ENCODE results near the gene ZAP70. TPM values are rescaled to one million over a fixed set of nuclear protein-coding genes. Genes with fewer than 3 reads are reported as not detected.

ZAP70 gene
- total and polyA plus RNA-seq, 8 donors: 1.1 to 78.2 (median 4.1) TPM

- intact Hi-C loops (cut with DNase I; ENCODE audit: low total_unique reads): no loop called here
Measured at GRCh38 chr2:97673182-97673914, 40.0 kb upstream of the ZAP70 start.

GRCh38 chr2:97673915-97674283 lies 39.5 kb upstream of the ZAP70 start:
- Histone ChIP-seq H3K27me3 (no peaks in the 10 kb centered on the region), H3K4me3 (no peak overlapping the region), H3K4me1 (no peaks in the 10 kb centered on the region), H3K27ac (no peak overlapping the region), H3K9me3 (no peaks in the 10 kb centered on the region), H3K36me3 (no peaks in the 10 kb centered on the region)
- intact Hi-C loops (cut with DNase I; ENCODE audit: low total_unique reads): no loop called here
- peak in 1 of 2 donors; percentile 38 for DNase-seq
- WGBS, 5 donors: 40 to 69% (median 45%) methylated on average over 8 of the region's 8 CpGs
- no peak for TF ChIP-seq CTCF (IDR thresholded peaks at IDR 0.05)
- no peak for TF ChIP-seq EP300 (IDR thresholded peaks at IDR 0.05)
- no peak for TF ChIP-seq POLR2AphosphoS5 (IDR thresholded peaks at IDR 0.05)
- no peak for TF ChIP-seq POLR2A (IDR thresholded peaks at IDR 0.05)

More at GRCh38 chr2:97673182-97673914, 40.0 kb upstream of the ZAP70 start:
- H3K9me3 ChIP-seq: no peaks in the 10 kb centered on the region
- 77 to 85% (median 80%) methylated on average over 9 of the region's 9 CpGs for WGBS, 5 donors
- DNase-seq: no peak
- H3K36me3 ChIP-seq: peaks cover 0 to 5% (median 2%) of the 10 kb centered on the region in 4 donors
- TF ChIP-seq EP300 (IDR thresholded peaks at IDR 0.05) (no peak), CTCF (IDR thresholded peaks at IDR 0.05) (no peak), POLR2A (IDR thresholded peaks at IDR 0.05) (no peak), POLR2AphosphoS5 (IDR thresholded peaks at IDR 0.05) (no peak)
- no peak overlapping the region for H3K27ac ChIP-seq
- no peaks in the 10 kb centered on the region for H3K4me1 ChIP-seq
- no peak overlapping the region for H3K4me3 ChIP-seq
- no peaks in the 10 kb centered on the region for H3K27me3 ChIP-seq

GRCh38 chr2:97675430-97676113 lies 37.8 kb upstream of the ZAP70 start:
- no peak overlapping the region for H3K4me3 ChIP-seq
- no peaks in the 10 kb centered on the region for H3K4me1 ChIP-seq
- no peak overlapping the region for H3K27ac ChIP-seq
- WGBS, 5 donors: 77 to 87% (median 83%) methylated on average over 5 of the region's 5 CpGs
- no peaks in the 10 kb centered on the region for H3K36me3 ChIP-seq
- no peak for DNase-seq
- H3K9me3 ChIP-seq: no peaks in the 10 kb centered on the region
- TF ChIP-seq POLR2AphosphoS5 (IDR thresholded peaks at IDR 0.05) (no peak), EP300 (IDR thresholded peaks at IDR 0.05) (no peak), CTCF (IDR thresholded peaks at IDR 0.05) (no peak), POLR2A (IDR thresholded peaks at IDR 0.05) (no peak)
- intact Hi-C loops (cut with DNase I; ENCODE audit: low total_unique reads): no loop called here
- no peaks in the 10 kb centered on the region for H3K27me3 ChIP-seq

- H3K36me3 ChIP-seq: no peaks in the 10 kb centered on the region
- no peaks in the 10 kb centered on the region for H3K4me1 ChIP-seq
- H3K27ac ChIP-seq: no peak overlapping the region
- 89 to 100% (median 98%) methylated on average over 1 of the region's 1 CpG for whole genome bisulfite sequencing, 5 donors
- DNase-seq: no peak
- TF ChIP-seq POLR2A (IDR thresholded peaks at IDR 0.05) (no peak), EP300 (IDR thresholded peaks at IDR 0.05) (no peak), CTCF (IDR thresholded peaks at IDR 0.05) (no peak), POLR2AphosphoS5 (IDR thresholded peaks at IDR 0.05) (no peak)
- intact Hi-C loops (cut with DNase I; ENCODE audit: low total_unique reads): no loop called here
- H3K27me3 ChIP-seq: no peaks in the 10 kb centered on the region
- H3K4me3 ChIP-seq: no peak overlapping the region
- no peaks in the 10 kb centered on the region for H3K9me3 ChIP-seq
Measured at GRCh38 chr2:97676620-97677019, 36.8 kb upstream of the ZAP70 start.
